SK-N-SH (cell line): ENCODE data around the gene SPAG9. TPM values are rescaled to one million over a fixed set of nuclear protein-coding genes. Genes with fewer than 3 reads are reported as not detected.

Source experiments
- CTCF ChIA-PET: fragments of 300-600, 350-600 bp; formaldehyde crosslinking; extraction: SDS; loops from one replicate; lab custom pipeline; 2021; lab: Yijun Ruan, JAX
- POLR2A ChIA-PET: fragments of 350-600 bp; sonication (Branson Sonifier 250); formaldehyde crosslinking; extraction: SDS; loops from one replicate; lab custom pipeline; 2020; ENCODE audit warnings: antibody characterized with exemption, inconsistent platforms; lab: Yijun Ruan, JAX
- DNase-seq: peaks from one replicate; pipeline ENCODE4 v3.0.0; 2012
- H2AFZ ChIP-seq: fragments of 200-600 bp; sonication (generic); 2 replicates; pipeline ENCODE4 v1.8.1; 2016; ENCODE audit warnings: antibody characterized with exemption, mild to moderate bottlenecking, low read depth
- H3F3A ChIP-seq: fragments of 200-600 bp; sonication (generic); replicated peaks from 2 replicates; pipeline ENCODE3; 2016; ENCODE audit warnings: antibody characterized with exemption, mild to moderate bottlenecking; ENCODE audit not compliant: insufficient read depth
- H3K27ac ChIP-seq, 2 experiments: fragments of 200-500 bp in 1 of 2; fragments of 200-600 bp in 1 of 2; sonication (Bioruptor generic) in 1 of 2; sonication (generic), shearing (Covaris generic) in 1 of 2; 2 replicates each; pipeline versions ENCODE4 v1.5.1 to v1.6.1; 2014 to 2016; ENCODE audit warnings: low read depth in 2 of 2, inconsistent platforms in 1 of 2, low read length in 1 of 2, mild to moderate bottlenecking in 1 of 2, mixed read lengths in 1 of 2
- H3K27me3 ChIP-seq: fragments of 200-600 bp; sonication (generic), shearing (Covaris generic); 2 replicates; pipeline ENCODE4 v1.6.1; 2016; ENCODE audit warnings: mixed run types; ENCODE audit not compliant: insufficient read depth
- H3K36me3 ChIP-seq, 2 experiments: fragments of 200-500 bp in 1 of 2; fragments of 200-600 bp in 1 of 2; sonication (Bioruptor generic) in 1 of 2; sonication (generic) in 1 of 2; replicated peaks in 1 of 2; 2 replicates each; pipeline versions ENCODE3 to v1.5.1; 2014 to 2016; ENCODE audit warnings: low read length in 1 of 2, mild to moderate bottlenecking in 1 of 2; ENCODE audit not compliant: insufficient read depth in 2 of 2, control insufficient read depth in 1 of 2
- H3K4me1 ChIP-seq, 2 experiments: fragments of 200-500 bp in 1 of 2; fragments of 200-600 bp in 1 of 2; sonication (Bioruptor generic) in 1 of 2; sonication (generic), shearing (Covaris generic) in 1 of 2; 2 replicates each; pipeline versions ENCODE4 v1.5.1 to v1.6.1; 2014 to 2016; ENCODE audit warnings: low read depth in 1 of 2, low read length in 1 of 2, mixed run types in 1 of 2; ENCODE audit not compliant: insufficient read depth in 2 of 2, control insufficient read depth in 1 of 2
- H3K4me2 ChIP-seq: fragments of 200-600 bp; sonication (generic), shearing (Covaris generic); 2 replicates; pipeline ENCODE4 v1.6.1; 2017; ENCODE audit warnings: mixed run types
- H3K4me3 ChIP-seq, 2 experiments: fragments of 200-500 bp in 1 of 2; fragments of 200-600 bp in 1 of 2; sonication (Bioruptor generic) in 1 of 2; sonication (generic), shearing (Covaris generic) in 1 of 2; 2 replicates each; pipeline versions ENCODE4 v1.5.1 to v1.8.1; 2014 to 2016; ENCODE audit warnings: low read depth in 2 of 2, inconsistent platforms in 1 of 2, low read length in 1 of 2, mild to moderate bottlenecking in 1 of 2, mixed read lengths in 1 of 2, moderate library complexity in 1 of 2
- H3K79me2 ChIP-seq: fragments of 200-600 bp; sonication (generic); 2 replicates; pipeline ENCODE4 v1.8.1; 2017; ENCODE audit warnings: mild to moderate bottlenecking; ENCODE audit not compliant: insufficient read depth
- H3K9ac ChIP-seq: fragments of 200-600 bp; sonication (generic); 2 replicates; pipeline ENCODE4 v1.6.1; 2017; ENCODE audit warnings: mixed run types
- H3K9me2 ChIP-seq: fragments of 200-600 bp; sonication (generic); 2 replicates; pipeline ENCODE4 v1.6.1; 2017; ENCODE audit warnings: mixed run types
- H3K9me3 ChIP-seq: fragments of 200-600 bp; sonication (generic); 2 replicates; pipeline ENCODE4 v1.6.1; 2017; ENCODE audit warnings: mixed run types, mild to moderate bottlenecking, moderate library complexity
- H4K20me1 ChIP-seq: fragments of 200-600 bp; sonication (generic); 2 replicates; pipeline ENCODE4 v1.6.1; 2017; ENCODE audit warnings: mild to moderate bottlenecking, mixed run types; ENCODE audit not compliant: insufficient read depth
- CHD2 ChIP-seq: fragments of 150-350 bp; IDR thresholded peaks from 2 replicates; pipeline ENCODE4 v1.6.1; 2018; ENCODE audit warnings: low read length; ENCODE audit not compliant: partially characterized antibody
- CTCF ChIP-seq: fragments of 200-600 bp; sonication (generic); IDR thresholded peaks from 2 replicates; pipeline ENCODE4 v1.6.1; 2017; ENCODE audit warnings: antibody characterized with exemption, mild to moderate bottlenecking, moderate library complexity
- ELF1 ChIP-seq: IDR thresholded peaks from 2 replicates; pipeline ENCODE4 v1.4.0; 2012
- EP300 ChIP-seq, 2 experiments: IDR thresholded peaks; 2 replicates each; pipeline versions ENCODE4 v1.4.0 to v1.6.1; 2012; ENCODE audit warnings: borderline replicate concordance in 1 of 2, low read depth in 1 of 2, low read length in 1 of 2
- FOXJ3 ChIP-seq: sonication (generic); formaldehyde crosslinking; IDR thresholded peaks from 2 replicates; pipeline ENCODE4 v1.5.1; 2020; ENCODE audit warnings: mild to moderate bottlenecking, missing genetic modification reagents
- GATA2 ChIP-seq: sonication (generic); formaldehyde crosslinking; IDR thresholded peaks from 2 replicates; pipeline ENCODE4 v1.5.0; 2020; ENCODE audit warnings: mild to moderate bottlenecking, missing genetic modification reagents
- MXI1 ChIP-seq: IDR thresholded peaks from 2 replicates; pipeline ENCODE4 v1.6.1; 2012; ENCODE audit warnings: mild to moderate bottlenecking, low read depth, low read length, improper control_type of control experiment
- NFIC ChIP-seq: IDR thresholded peaks from 2 replicates; pipeline ENCODE4 v1.4.0; 2012; ENCODE audit warnings: borderline replicate concordance
- RAD21 ChIP-seq: IDR thresholded peaks from 2 replicates; pipeline ENCODE4 v1.6.1; 2012; ENCODE audit warnings: mild to moderate bottlenecking, low read length
- RCOR1 ChIP-seq: fragments of 150-350 bp; IDR thresholded peaks from 2 replicates; pipeline ENCODE4 v1.6.1; 2017; ENCODE audit warnings: antibody characterized with exemption, low read length
- SMC3 ChIP-seq: IDR thresholded peaks from 2 replicates; pipeline ENCODE4 v1.6.1; 2012; ENCODE audit warnings: low read depth, low read length, improper control_type of control experiment
- TCF12 ChIP-seq: IDR thresholded peaks from 2 replicates; pipeline ENCODE4 v1.4.0; 2012
- USF1 ChIP-seq: IDR thresholded peaks from 2 replicates; pipeline ENCODE4 v1.4.0; 2012; ENCODE audit warnings: low read depth, borderline replicate concordance
- ZBTB33 ChIP-seq: IDR thresholded peaks from 2 replicates; pipeline ENCODE4 v1.4.0; 2012; ENCODE audit warnings: low read depth, borderline replicate concordance
- WGBS: methylation state at CpG from one replicate; pipeline ENCODE4 v1.1.6; 2017; ENCODE audit warnings: low lambda C conversion rate; 5-methylcytosine and 5-hydroxymethylcytosine counted together
- polyA plus RNA-seq, 3 experiments: library from polyadenylated mRNA; depleted of rRNA; stranded (reverse); fragments of >200 nt; gene quantifications; 2 replicates each; pipeline ENCODE4 v1.2.3, GENCODE V29; 2012

SPAG9 gene
- polyA plus RNA-seq, 1 of the 3 experiments (the other 2 are of a cell fraction): 32.1 TPM

GRCh38 chr17:50947782-50948543 lies 172.7 kb downstream of the SPAG9 start:
- H3F3A ChIP-seq: peaks cover 11% of the 10 kb centered on the region
- no peak overlapping the region; the same call in 1 of the 2 replicates for H2AFZ ChIP-seq
- H3K9ac ChIP-seq: no peak overlapping the region
- H3K4me1 ChIP-seq: peaks cover 27 to 75% of the 10 kb centered on the region in 2 experiments; a peak in 3 of 4 replicates
- 64% methylated on average over 15 of the region's 15 CpGs for WGBS
- H3K9me3 ChIP-seq: no peaks in the 10 kb centered on the region
- H3K27ac ChIP-seq: peak overlapping the region; percentile 81 to 82; a peak in 3 of 4 replicates
- H3K9me2 ChIP-seq: no peaks in the 10 kb centered on the region
- TF ChIP-seq NFIC: peak; percentile 75; the same call in 1 of the 2 replicates
- peak; percentile 99 for TF ChIP-seq GATA2 (CRISPR knock-in tag)
- peak; percentile 36; the same call in 1 of the 2 replicates for TF ChIP-seq SMC3
- TF ChIP-seq EP300 (IDR thresholded peaks at IDR 0.05; ENCODE audit: borderline replicate concordance in 1 of 2, low read depth in 1 of 2, low read length in 1 of 2): peak in 1 of 2 experiments; percentile 69; a peak in 1 of 4 replicates
- TF ChIP-seq FOXJ3 (CRISPR knock-in tag): peak; percentile 64; the same call in 1 of the 2 replicates
- TF ChIP-seq CHD2: peak; percentile 94
- no peak for TF ChIP-seq ELF1
- peak; percentile 61 for TF ChIP-seq RCOR1
- TF ChIP-seq RAD21: peak; percentile 41; the same call in 1 of the 2 replicates
- no peak for TF ChIP-seq CTCF
- TF ChIP-seq MXI1: 0 out of 2 replicates have a peak, but pooled peaks have one; percentile 56
- TF ChIP-seq, all 33 proteins: peak for 9
- H3K27me3 ChIP-seq: no peaks in the 10 kb centered on the region
- ChIA-PET CTCF (interaction anchor here (1.3 to 16.9 kb wide), 12 partner anchors 9 to 205 kb away, joined by 3 to 820 read pairs (median 21); partner anchors contain the start of genes NME1 and TOB1), POLR2A (interaction anchor here (1.1 to 15.4 kb wide), 6 partner anchors 17 to 95 kb away, joined by 4 to 609 read pairs (median 16); partner anchors contain the start of gene TOB1)
- peak overlapping the region; percentile 28; the same call in 1 of the 2 replicates for H3K4me2 ChIP-seq
- H3K79me2 ChIP-seq: no peaks in the 10 kb centered on the region
- peak; percentile 91 for DNase-seq
- no peaks in the 10 kb centered on the region for H4K20me1 ChIP-seq
- H3K4me3 ChIP-seq: no peak overlapping the region
- H3K36me3 ChIP-seq: no peaks in the 10 kb centered on the region

- Histone ChIP-seq H2AFZ (no peak overlapping the region), H3K79me2 (no peaks in the 10 kb centered on the region), H3K4me1 (peaks cover 27 to 78% of the 10 kb centered on the region in 2 experiments; a peak in 3 of 4 replicates), H4K20me1 (no peaks in the 10 kb centered on the region), H3K9ac (no peak overlapping the region), H3K9me2 (no peaks in the 10 kb centered on the region), H3K4me3 (no peak overlapping the region), H3K9me3 (no peaks in the 10 kb centered on the region), H3F3A (peaks cover 11% of the 10 kb centered on the region), H3K4me2 (no peak overlapping the region), H3K36me3 (no peaks in the 10 kb centered on the region), H3K27ac (peak overlapping the region in 1 of 2 experiments; percentile 82; a peak in 2 of 4 replicates), H3K27me3 (no peaks in the 10 kb centered on the region)
- no peak for DNase-seq
- ChIA-PET POLR2A (interaction anchor here (1.1 to 15.4 kb wide), 4 partner anchors 28 to 94 kb away, joined by 4 to 609 read pairs (median 16); partner anchors contain the start of gene TOB1), CTCF (interaction anchor here (1.3 to 16.9 kb wide), 11 partner anchors 8 to 206 kb away, joined by 3 to 820 read pairs (median 19); partner anchors contain the start of genes NME1 and TOB1)
- 92% methylated on average over 19 of the region's 19 CpGs for WGBS
- TF ChIP-seq USF1 (no peak), TCF12 (no peak), ZBTB33 (no peak), GATA2 (CRISPR knock-in tag) (no peak), MXI1 (no peak), CTCF (no peak)
Observed at GRCh38 chr17:50946891-50947781, 173.5 kb downstream of the SPAG9 start.
